Endothelial cell of umbilical vein (primary cell): ENCODE results near the gene MZB1. TPM values are rescaled to one million over a fixed set of nuclear protein-coding genes. Genes with fewer than 3 reads are reported as not detected.

Experiments used
- BruUV-seq: library from RNA; stranded (reverse); fragments of 400-500 nt; replicated peaks from 2 replicates; lab custom pipeline; 2021; lab: Mats Ljungman, UMichigan
- CTCF ChIA-PET: fragments of 300-600, 350-600 bp; sonication (Branson Sonifier 250); formaldehyde crosslinking; loops from one replicate; lab custom pipeline; 2021; ENCODE audit warnings: antibody characterized with exemption, inconsistent platforms; lab: Charles Lee
- POLR2A ChIA-PET: fragments of 300-600, 350-600 bp; sonication (Branson Sonifier 250); formaldehyde crosslinking; loops from one replicate; lab custom pipeline; 2021; ENCODE audit warnings: antibody characterized with exemption, inconsistent platforms; lab: Charles Lee
- DNase-seq: peaks from one replicate; pipeline ENCODE4 v3.0.0-alpha.2; 2011; ENCODE audit warnings: low read depth, low spot score
- FAIRE-seq: peaks from 2 replicates; lab custom pipeline; 2011; peaks lifted over from hg19 to GRCh38; lab: Jason Lieb, UNC
- H2AFZ ChIP-seq: 2 replicates; pipeline ENCODE4 v1.6.0; 2012; ENCODE audit warnings: low read depth, low read length, control low read depth, inconsistent platforms
- H3K27ac ChIP-seq: 2 replicates; pipeline ENCODE4 v1.5.1; 2011; ENCODE audit warnings: low read depth, mild to moderate bottlenecking, control low read depth, low read length, moderate library complexity; ENCODE audit not compliant: insufficient read depth
- H3K27me3 ChIP-seq, 2 experiments: 2 replicates each; pipeline versions ENCODE4 v1.6.0 to v1.6.1; 2011; ENCODE audit warnings: low read length in 2 of 2, mixed read lengths in 1 of 2; ENCODE audit not compliant: control insufficient read depth in 2 of 2, insufficient read depth in 2 of 2
- H3K36me3 ChIP-seq, 2 experiments: 2 replicates in 1 of 2; 3 replicates in 1 of 2; pipeline ENCODE4 v1.5.1; 2011; ENCODE audit warnings: low read length in 2 of 2, mild to moderate bottlenecking in 1 of 2, moderate library complexity in 1 of 2; ENCODE audit not compliant: control insufficient read depth in 2 of 2, insufficient read depth in 2 of 2; ENCODE audit errors: extremely low read depth in 1 of 2
- H3K4me1 ChIP-seq: 3 replicates; pipeline ENCODE4 v1.5.1; 2011; ENCODE audit warnings: mild to moderate bottlenecking, low read length; ENCODE audit not compliant: control insufficient read depth, insufficient read depth; ENCODE audit errors: extremely low read depth
- H3K4me2 ChIP-seq: 2 replicates; pipeline ENCODE4 v1.6.1; 2011; ENCODE audit warnings: low read length, control low read depth, mixed read lengths; ENCODE audit not compliant: insufficient read depth
- H3K4me3 ChIP-seq, 3 experiments: fragments of 200-600 bp in 1 of 3; sonication (generic), shearing (Covaris generic) in 1 of 3; replicated peaks in 1 of 3; 2 replicates each; pipeline ENCODE4 v1.5.1; 2011 to 2016; ENCODE audit warnings: control low read depth in 3 of 3, low read length in 3 of 3, mild to moderate bottlenecking in 2 of 3, inconsistent platforms in 1 of 3, low read depth in 1 of 3, moderate library complexity in 1 of 3; ENCODE audit not compliant: insufficient read depth in 1 of 3
- H3K79me2 ChIP-seq: 2 replicates; pipeline ENCODE4 v1.6.0; 2012; ENCODE audit warnings: low read length, inconsistent platforms; ENCODE audit not compliant: control insufficient read depth, insufficient read depth
- H3K9ac ChIP-seq: replicated peaks from 2 replicates; pipeline ENCODE3; 2011; ENCODE audit warnings: low read length, control low read depth; ENCODE audit not compliant: insufficient read depth; ENCODE audit errors: extremely low read depth
- H3K9me1 ChIP-seq: replicated peaks from 3 replicates; pipeline ENCODE4 v1.6.0; 2011; ENCODE audit warnings: mild to moderate bottlenecking, low read length; ENCODE audit not compliant: control insufficient read depth, insufficient read depth; ENCODE audit errors: extremely low read depth
- H3K9me3 ChIP-seq: replicated peaks from 2 replicates; pipeline ENCODE4 v1.5.1; 2012; ENCODE audit warnings: low read length, inconsistent platforms; ENCODE audit not compliant: control insufficient read depth, insufficient read depth
- H4K20me1 ChIP-seq: replicated peaks from 2 replicates; pipeline ENCODE3; 2011; ENCODE audit warnings: mild to moderate bottlenecking, low read length; ENCODE audit not compliant: control insufficient read depth, insufficient read depth; ENCODE audit errors: extremely low read depth
- CTCF ChIP-seq, 2 donors: IDR thresholded peaks; 1 replicate in 1 of 2; 2 replicates in 1 of 2; pipeline ENCODE4 v1.5.1; 2011; ENCODE audit warnings: low read length in 2 of 2, mild to moderate bottlenecking in 2 of 2, moderate library complexity in 2 of 2, control low read depth in 1 of 2, inconsistent platforms in 1 of 2, low read depth in 1 of 2; ENCODE audit not compliant: insufficient read depth in 1 of 2; ENCODE audit errors: extremely low read depth in 1 of 2
- EZH2 ChIP-seq: IDR thresholded peaks from 2 replicates; pipeline ENCODE4 v1.6.1; 2012; ENCODE audit warnings: borderline replicate concordance, low read depth, mild to moderate bottlenecking, moderate library complexity, low read length, inconsistent platforms; ENCODE audit not compliant: severe bottlenecking
- FOS ChIP-seq: IDR thresholded peaks from 2 replicates; pipeline ENCODE4 v1.6.1; 2011; ENCODE audit warnings: mild to moderate bottlenecking, low read length, moderate library complexity, borderline replicate concordance; ENCODE audit not compliant: insufficient read depth
- JUN ChIP-seq: IDR thresholded peaks from 2 replicates; pipeline ENCODE4 v1.6.1; 2011; ENCODE audit warnings: borderline replicate concordance, low read depth; ENCODE audit not compliant: insufficient read length, insufficient read depth
- MAX ChIP-seq: IDR thresholded peaks from 2 replicates; pipeline ENCODE4 v1.6.1; 2011; ENCODE audit not compliant: insufficient read depth, insufficient read length
- MYC ChIP-seq: IDR thresholded peaks from one replicate; pipeline ENCODE4 v1.6.1; 2011; ENCODE audit warnings: mild to moderate bottlenecking, low read depth, low read length
- POLR2A ChIP-seq: IDR thresholded peaks from 2 replicates; pipeline ENCODE4 v1.6.1; 2012; ENCODE audit warnings: low read depth, mild to moderate bottlenecking, control low read depth, low read length
- POLR2AphosphoS5 ChIP-seq: IDR thresholded peaks from 2 replicates; pipeline ENCODE4 v1.6.1; 2012; ENCODE audit warnings: low read depth, mild to moderate bottlenecking, control low read depth, low read length, moderate library complexity; ENCODE audit not compliant: insufficient read depth
- dilution Hi-C: fragments of 300-500 bp; cut with MboI; formaldehyde crosslinking; loops from one replicate; pipeline ENCODE4 v1.15.0; 2019; ENCODE audit warnings: low sequenced_read_pairs; ENCODE audit not compliant: extremely low pct_ligation_motif_present
- intact Hi-C: fragments of 100-400 bp; cut with micrococcal nuclease; formaldehyde crosslinking; loops from one replicate; pipeline ENCODE4 v1.10.0; 2022
- polyA plus RNA-seq, 4 experiments: library from polyadenylated mRNA; depleted of rRNA in 3 of 4; stranded (reverse) in 3 of 4; unstranded in 1 of 4; fragments of >200 nt; gene quantifications; 2 replicates each; pipeline versions ENCODE4 v1.2.1 to v1.2.3, GENCODE V29; 2011 to 2012; ENCODE audit warnings: missing spikeins in 1 of 4
- total RNA-seq: library from RNA; stranded (reverse); gene quantifications from 2 replicates; pipeline ENCODE4 v1.2.3, GENCODE V29; 2021

The MZB1 gene
- total and polyA plus RNA-seq, 2 donors (not counting 3 experiments of a cell fraction or from before 2014, with no cell fraction given): not detected

GRCh38 chr5:139401546-139401945, 11.8 kb upstream of the MZB1 start:
- Histone ChIP-seq H3K4me1 (peaks cover 14% of the 10 kb centered on the region), H3K4me2 (no peak overlapping the region), H2AFZ (no peak overlapping the region), H3K9me3 (no peaks in the 10 kb centered on the region), H3K4me3 (no peak overlapping the region), H3K36me3 (no peaks in the 10 kb centered on the region), H3K79me2 (no peaks in the 10 kb centered on the region), H3K9me1 (no peaks in the 10 kb centered on the region), H3K27ac (no peak overlapping the region), H3K27me3 (no peaks in the 10 kb centered on the region), H4K20me1 (no peaks in the 10 kb centered on the region), H3K9ac (no peak overlapping the region)
- DNase-seq: no peak
- no TSS peak for BruUV-seq
- no peak for FAIRE-seq
- TF ChIP-seq POLR2A (no peak), MAX (no peak), CTCF (IDR thresholded peaks at IDR 0.05; ENCODE audit: extremely low read depth in 1 of 2, insufficient read depth in 1 of 2, low read depth in 1 of 2, low read length in 2 of 2) (no peak), MYC (no peak), POLR2AphosphoS5 (no peak), FOS (no peak), EZH2 (no peak), JUN (no peak)
- ChIA-PET POLR2A (no interaction called here), CTCF (interaction anchor here (1.3 kb wide), 1 partner anchor 9 kb away, joined by 3 read pairs; no protein-coding TSS in a partner anchor)
- intact Hi-C loops: loop anchor here (10.0 kb wide), 1 partner anchor 207 kb away; the partner anchor contains the start of gene SIL1
- dilution Hi-C loops: no loop called here
